Activated gamma-delta T cell treated with Interleukin-2 at 50 U/mL for 16 hours (primary cell): ENCODE measurements around the gene ITGB3BP.
"Not testable (repeated sequence)": the region's sequence is repeated elsewhere in the genome, so short reads cannot be mapped to it uniquely, and the experiment has no call there.

Experiments used
- DNase-seq: peaks from one replicate; pipeline ENCODE4 v3.0.0-alpha.2; 2020

The ITGB3BP gene

DNA sequence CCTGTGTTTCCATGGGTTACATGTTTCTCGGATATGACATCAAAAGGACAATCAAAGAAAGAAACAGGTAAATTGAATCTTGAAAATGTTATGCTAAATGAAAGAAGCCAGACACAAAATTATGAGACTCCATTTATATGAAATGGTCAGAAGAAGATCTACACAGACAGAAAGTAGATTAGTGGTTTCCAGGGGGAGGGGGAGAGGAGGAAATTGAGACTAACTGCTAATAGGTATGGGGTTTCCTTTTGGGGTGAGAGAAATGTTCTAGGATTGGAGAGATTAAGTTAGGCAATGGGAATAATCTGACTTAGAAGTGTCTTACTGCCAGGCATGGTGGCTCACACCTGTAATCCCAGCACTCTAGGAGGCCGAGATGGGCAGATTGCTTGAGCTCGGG lies 21.8 kb downstream of the ITGB3BP start:
- no peak for DNase-seq

DNA sequence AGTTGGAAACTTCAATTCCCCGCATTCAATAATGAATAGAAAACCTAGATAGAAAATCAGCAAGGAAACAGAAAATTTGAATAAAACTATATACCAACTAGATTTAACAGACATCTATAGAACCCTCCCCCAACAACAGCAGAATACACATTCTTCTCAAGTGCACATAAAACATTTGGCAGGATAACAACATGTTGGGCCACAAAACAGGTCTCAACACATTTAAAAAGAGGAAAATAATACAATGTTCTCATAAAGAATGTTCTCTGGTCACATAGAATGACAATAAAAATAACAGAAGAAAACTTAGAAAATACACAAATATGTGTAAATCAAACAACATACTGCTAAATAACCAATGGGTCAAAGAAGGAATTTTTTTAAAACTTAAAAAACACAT lies 24.9 kb downstream of the ITGB3BP start:
- DNase-seq: no peak

DNA sequence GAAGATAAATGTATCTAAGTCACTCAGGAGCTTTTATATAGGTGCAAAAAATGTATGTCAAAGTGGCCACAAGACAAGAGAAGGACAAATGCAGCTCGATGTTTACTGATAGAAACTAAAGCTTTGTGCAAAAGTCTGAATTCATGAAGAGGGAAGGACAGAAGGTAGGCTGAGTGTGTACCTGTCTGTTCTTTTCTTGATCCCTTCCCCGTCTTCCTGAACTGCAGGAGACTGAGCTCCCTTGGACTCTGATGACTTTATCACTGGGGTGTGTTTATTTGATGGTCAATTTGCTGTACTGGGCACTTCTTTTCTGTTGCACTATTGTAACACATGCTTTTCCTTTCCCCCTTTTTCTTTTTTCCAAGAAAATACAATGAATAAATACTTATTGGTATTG lies 25.4 kb downstream of the ITGB3BP start:
- no peak for DNase-seq

DNA sequence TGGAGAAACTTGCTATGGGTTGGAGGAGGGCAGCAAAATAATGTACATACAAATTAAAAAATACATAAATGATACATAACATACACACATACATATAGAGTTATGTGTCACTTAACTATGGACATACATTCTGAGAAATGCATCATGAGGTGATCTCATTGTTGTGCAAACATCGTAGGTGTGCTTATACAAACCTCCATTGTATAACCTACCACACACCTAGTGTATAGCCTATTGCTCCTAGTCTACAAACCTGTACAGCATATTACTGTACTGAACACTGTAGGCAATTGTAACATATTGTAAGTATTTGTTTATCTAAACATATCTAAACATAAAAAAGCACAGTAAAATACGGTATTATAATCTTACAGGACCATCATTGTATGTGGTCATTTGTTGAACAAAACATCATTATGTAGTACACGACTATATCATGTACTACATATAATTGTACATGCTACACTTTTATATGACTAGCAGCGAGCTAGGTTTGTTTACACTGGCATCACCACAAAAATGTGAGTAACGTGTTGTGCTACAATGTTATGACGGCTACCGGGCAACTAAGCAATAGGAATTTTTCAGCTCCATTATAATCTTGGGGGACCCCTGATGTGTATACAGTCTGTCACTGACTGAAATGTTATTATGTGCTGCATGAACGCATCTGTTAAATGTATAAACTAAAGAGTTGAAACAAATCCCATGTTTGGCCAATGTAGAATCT lies 35.5 kb downstream of the ITGB3BP start:
- no peak for DNase-seq

DNA sequence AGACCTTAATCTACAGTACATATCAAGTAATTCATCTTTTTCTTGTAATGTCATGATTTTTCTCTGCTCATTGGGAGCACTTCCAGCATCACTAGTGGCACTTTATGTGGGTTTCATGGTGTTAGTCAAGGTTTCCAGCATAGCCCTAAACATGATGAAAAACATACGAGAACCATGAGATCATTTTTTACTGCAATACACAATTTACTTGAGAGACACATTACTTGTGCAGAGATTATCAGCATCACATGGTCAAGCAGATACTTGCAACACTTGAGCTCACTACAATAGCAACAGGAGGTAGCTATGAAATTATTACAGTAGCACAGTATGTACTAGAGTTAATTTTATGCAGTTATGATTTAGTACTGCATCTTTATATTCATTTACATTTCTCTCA lies 36.4 kb downstream of the ITGB3BP start:
- no peak for DNase-seq

DNA sequence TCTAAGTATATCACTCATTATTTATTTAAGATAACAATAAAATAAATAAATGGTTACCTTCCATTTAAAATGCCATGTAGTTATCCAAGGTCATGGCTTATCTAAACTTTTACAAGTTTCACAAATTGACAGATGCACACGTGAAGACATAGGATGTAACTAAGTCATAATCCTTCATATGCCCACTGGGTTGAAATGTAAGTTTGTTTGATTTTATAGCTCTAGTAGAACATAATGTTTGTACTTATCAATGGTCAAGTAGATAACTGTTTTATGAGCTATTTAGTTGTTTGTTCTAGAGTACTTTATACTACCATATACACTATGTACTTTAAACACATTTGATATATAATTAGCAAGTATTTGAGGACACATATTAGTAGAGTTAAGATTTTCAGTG lies 43.0 kb downstream of the ITGB3BP start:
- DNase-seq: no peak

DNA sequence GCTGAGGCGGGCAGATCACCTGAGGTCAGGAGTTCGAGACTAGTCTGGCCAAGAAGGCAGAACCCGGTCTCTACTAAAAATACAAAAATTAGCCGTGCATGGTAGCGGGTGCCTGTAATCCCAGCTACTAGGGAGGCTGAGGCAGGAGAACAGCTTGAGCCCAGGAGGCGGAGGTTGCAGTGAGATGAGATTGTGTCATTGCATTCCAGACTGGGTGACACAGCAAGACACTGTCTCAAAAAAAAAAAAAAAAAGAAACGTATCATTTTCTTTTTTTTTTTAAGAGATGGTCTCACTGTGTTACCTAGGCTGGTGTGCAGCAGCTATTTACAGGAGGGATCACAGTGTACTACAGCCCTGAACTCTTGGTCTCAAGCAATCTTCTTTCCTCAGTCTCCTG lies 47.3 kb downstream of the ITGB3BP start:
- no peak for DNase-seq

DNA sequence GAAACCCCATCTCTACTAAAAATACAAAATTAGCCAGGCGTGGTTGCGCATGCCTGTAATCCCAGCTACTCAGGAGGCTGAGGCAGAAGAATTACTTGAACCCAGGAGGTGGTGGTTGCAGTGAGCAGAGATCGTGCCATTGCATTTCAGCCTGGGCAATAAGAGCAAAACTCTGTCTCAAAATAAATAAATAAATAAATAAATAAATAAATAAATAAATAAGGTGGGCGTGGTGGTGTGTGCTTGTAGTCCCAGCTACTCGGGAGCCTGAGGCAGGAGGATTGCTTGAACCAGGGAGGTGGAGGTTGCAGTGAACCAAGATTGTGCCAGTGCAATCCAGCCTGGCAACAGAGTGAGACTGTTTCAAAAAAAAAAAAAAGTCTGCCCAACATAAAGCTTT lies 54.3 kb downstream of the ITGB3BP start:
- DNase-seq: not testable (repeated sequence)

DNA sequence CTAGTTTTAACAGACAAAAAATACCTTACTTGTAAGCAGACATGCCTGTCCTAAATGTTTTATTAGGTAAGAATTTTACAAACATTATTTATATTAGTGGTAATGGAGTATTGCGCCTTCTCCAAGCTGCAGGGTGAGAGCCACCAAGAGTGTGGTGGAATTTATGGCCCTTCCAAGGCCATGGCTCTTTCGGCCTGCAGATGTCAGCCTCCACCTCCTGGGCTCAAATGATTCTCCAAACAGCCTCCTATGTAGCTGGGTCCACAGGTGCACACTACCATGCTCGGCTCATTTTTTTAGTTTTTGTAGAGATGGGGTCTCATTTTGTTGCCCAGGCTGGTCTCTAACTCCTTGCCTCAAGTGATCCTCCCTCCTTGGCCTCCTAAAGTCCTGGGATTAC lies 56.3 kb downstream of the ITGB3BP start:
- no peak for DNase-seq

DNA sequence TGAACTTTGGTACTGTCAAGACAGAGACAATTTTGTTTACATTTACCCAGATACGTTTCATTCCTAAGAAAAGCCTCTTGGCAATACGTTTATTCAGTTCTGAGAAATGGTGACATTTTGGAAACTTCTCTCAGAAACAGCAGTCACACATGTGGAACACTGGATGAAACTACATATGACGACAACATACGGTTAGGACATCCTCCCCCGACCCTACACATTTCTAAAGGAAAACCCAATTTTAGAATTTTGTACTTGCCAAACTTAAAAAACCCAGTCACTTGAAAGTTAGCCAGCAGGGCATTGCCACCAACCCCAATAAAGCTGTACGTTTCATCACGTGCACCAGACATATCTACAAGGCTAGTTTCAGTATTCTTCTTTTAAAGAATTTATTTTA lies 56.8 kb downstream of the ITGB3BP start:
- DNase-seq: no peak

DNA sequence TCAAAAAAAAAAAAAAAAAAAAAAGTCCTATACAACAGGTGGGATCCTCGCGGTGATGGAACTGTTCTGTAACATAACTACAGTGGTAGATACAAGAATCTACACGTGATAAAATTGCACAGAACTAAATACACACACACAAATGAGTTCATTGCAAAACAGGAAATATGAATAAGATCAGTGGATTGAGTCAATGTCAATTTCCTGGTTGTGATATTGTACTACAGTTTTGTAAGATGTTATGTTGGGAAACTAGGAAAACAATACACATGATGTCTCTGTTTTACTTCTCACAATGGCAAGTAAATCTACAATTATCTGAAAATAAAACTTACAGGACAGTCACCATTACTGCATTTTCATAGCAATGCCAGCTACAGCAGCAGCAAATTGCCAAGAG lies 59.8 kb downstream of the ITGB3BP start:
- no peak for DNase-seq

DNA sequence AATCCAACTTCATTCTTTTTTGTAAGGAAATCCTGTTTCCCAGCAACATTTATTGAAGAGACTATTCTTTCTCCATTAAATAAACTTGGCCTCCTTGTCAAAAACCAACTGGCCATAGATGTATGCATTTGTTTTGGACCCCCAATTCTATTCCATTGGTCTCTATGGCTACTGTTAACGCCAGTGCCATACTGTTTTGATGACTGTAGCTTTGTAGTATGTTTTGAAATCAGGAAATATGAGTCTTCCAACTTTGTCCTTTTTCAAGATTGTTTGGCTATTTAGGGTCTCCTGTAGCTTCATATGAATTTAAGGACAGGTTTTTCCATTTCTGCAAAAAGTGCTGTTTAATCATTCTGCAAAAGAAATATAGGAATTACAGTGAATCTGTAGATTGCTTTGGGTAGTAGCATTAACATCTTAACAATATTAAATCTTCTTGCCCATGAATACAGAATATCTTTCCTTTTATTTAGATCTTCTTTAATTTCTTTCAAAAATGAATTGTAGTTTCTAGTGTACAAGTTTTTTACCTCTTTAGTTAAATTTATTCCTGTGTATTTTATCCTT lies 61.3 kb downstream of the ITGB3BP start:
- no peak for DNase-seq

DNA sequence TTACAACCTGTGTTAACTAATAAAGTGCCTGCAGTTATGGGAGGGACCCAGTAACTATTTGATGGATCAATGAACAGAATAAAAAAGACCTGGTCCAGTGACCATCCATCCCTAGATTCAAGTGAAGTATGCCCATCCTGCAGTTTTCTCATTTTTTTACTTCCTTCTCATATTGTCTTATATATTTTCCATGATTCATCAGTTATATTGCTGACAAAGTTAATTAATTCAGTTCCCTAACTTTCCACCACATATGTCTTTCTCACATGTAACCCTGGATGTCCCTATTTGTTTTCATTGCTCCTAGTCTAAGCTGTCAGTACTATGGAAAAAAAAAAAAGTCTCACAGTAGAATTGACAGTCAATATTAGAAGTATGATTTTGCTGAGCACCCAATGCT lies 64.3 kb downstream of the ITGB3BP start:
- no peak for DNase-seq

DNA sequence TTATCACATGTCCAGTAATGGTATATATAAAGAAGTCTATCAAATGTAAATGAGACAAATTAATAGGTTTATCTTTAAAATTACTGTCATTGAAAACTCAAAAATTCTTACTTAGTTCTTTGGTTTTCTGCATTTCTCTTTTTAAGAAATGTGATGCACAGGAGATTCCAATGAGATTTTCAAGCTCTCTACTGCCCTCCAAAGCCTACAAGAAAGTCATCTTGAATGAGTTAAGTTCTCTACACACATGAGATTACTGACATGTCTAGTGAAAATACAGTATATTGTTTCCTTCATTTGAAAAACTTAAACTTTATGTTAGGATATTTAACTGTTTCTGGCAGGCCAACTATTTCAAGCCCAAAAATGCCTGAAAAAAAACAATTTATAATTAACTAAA lies 68.8 kb downstream of the ITGB3BP start:
- no peak for DNase-seq

DNA sequence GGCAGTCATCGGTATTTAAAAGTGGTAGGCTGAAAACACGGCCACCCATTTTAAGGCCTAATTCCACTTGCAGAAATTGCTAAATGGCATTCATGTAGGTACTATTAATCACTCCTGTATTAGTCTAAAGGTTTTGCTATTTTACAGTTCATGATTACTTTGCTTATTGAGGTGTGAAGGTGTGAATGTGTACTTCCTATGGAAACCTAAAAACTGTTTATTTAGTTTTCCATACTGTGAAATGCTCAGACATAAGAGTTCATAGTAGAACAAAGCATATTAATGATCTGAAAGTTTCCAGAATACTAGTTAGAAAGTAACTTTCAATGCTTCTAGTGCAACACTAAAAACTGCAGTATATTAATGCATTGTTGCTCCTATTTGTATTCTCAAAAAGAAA lies 69.8 kb downstream of the ITGB3BP start:
- no peak for DNase-seq

DNA sequence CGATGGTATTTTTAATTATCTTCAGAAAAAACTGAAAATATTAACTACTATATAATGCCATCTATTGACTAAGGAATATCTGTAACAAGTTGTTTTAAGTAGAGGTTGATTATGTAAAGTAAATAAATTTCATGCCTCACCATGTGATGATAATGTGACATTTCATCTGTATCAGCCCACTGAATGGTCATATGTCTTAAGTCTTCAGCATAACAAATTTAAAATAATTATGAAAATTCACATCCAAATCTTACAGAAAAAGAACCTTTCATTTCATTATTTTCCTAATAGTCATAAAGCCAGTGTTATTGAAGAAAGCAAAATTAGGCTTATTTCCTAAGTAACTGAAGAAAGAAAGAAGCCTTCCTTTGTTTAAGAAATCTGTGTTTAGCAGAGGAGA lies 72.6 kb downstream of the ITGB3BP start:
- DNase-seq: no peak

DNA sequence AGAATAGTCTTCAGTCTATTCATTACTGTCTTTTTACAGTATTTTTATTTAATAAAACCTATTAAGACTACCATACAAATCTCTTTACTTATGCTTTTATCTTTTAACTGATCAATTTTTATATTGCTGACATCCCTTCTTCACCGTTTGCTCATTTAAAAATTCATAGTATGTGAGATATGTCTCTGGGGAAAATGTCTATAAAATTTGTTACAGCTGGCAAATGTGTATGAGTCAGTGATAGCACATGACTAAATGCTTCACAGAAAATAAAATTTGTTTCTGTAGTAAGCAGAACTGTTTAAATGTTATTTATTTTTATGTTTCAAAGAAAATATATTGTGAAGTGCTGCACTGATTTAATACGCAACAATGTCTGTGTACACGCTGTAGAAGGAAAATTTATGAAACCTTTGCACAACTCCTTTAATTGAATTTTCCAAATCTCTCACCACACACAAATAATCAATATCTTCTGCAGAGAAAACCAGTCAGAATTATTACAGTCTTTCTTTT lies 74.2 kb downstream of the ITGB3BP start:
- DNase-seq: no peak

DNA sequence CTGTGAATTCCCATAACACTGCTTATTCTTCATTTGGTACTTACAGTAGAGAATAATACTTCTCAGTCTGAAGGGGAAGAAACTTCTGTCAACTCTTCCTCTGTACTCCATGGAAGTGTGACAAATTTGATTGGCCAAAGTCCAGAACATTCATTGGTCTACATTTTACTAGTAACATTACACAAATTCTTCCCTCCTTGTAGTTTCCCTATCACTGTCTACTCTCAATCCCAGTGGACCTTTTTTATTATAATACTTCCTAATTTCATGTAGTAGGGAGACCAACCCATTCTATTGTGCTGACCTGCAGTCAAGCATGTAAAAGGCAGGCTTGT lies 80.9 kb downstream of the ITGB3BP start:
- no peak for DNase-seq

DNA sequence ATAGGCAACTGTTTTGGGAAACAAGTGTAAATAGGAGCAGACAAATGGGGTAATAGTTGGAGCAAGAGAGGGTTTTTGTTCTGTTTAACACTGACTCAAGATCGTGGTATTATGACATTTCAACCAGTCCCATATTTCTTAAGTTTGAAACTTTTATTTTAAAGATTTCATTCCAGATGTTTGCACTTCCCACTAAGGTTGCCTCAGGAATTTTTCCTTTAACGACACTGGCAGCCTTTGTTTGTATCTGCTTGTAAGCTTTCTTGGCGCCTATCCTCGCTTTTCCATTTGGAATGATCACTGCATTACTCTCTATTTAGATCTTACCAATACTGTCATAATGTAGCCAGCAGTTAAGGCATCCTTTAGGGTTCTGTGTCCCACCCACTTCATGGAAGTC lies 87.9 kb downstream of the ITGB3BP start:
- DNase-seq: no peak

DNA sequence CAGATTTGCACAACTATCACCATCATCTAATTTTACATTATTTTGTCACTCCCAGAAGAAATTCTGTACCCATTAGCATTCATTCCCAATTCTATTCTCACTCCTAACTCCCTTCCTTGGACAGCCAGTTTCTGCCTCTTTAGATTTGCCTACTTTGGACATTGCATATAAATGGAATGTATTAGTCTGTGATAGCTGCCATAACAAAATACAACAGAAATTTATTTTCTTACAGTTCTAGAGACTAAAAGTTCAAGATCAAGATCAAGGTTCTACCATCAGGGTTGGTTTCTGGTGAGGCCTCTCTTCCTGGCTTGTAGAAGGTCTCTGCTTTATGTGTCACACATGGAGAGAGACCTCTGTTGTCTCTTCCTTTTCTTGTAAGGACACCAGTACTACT lies 93.7 kb downstream of the ITGB3BP start:
- DNase-seq: no peak

DNA sequence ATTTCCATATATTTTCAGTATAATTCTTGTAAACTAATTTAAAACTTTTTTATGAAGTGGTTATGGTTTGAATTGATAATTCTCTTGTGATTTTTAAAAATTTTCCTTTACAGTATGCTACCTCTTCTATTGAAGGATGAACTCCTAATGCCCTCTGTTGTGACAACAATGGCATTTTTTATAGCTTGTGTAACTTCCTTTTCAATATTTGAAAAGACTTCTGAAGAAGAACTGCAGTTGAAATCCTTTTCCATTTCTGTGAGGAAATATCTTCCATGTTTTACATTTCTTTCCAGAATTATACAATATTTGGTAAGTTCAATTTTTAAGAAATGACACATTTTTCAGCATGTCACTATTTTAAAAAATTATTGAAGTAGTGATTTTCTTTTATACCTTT lies 94.2 kb downstream of the ITGB3BP start:
- DNase-seq: no peak

DNA sequence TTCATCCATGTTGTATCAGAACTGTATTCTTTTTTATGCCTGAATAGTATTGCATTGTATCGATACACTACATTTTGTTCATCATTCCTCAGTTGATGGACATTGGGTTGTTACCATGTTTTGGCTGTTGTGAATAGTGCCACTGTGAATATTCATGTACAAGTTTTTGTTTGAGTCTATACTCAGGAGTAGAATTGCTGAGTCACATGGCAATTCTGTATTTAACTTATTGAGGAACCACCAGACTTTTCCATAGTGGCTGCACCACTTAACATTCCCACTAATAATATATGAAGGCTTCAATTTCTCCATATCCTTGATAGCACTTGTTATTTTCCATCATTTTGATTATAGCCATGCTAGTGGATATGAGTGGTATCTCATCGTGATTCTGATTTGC lies 99.4 kb downstream of the ITGB3BP start:
- no peak for DNase-seq

DNA sequence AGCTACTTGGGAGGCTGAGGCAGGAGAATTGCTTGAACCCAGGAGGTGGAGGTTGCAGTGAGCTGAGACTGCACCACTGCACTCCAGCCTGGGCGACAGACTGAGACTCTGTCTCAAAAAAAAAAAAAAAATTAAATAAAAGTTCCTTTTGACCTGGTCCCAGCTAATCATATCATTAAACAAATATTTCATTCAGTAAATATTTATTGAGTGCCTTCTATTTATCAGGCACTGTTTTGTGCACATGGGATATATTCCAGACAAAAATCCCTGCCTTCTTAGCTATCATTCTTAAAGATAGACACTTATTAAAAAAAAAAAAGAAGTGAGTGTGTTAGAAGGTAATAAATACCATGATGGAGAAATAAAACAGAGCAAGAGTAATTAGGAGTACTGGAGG lies 102.3 kb downstream of the ITGB3BP start:
- not testable (repeated sequence) for DNase-seq

DNA sequence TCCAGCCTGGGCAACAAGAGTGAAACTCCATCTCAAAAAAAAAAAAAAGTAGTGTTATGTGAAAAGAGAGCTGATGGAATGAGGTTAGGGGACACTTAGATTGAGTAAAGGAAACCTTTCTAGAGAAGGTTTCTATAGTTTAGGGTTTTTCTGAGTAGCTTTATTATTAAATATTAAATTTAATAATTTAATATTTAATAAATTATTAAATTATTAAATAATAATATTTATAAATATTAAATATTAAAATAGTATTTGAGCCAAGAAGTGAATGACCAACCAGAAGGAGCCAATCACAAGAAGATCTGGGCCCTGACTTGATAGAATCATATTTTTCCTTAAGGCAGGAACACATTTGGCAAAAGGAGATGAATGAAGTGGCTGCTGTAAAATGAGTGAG lies 104.9 kb downstream of the ITGB3BP start:
- no peak for DNase-seq

DNA sequence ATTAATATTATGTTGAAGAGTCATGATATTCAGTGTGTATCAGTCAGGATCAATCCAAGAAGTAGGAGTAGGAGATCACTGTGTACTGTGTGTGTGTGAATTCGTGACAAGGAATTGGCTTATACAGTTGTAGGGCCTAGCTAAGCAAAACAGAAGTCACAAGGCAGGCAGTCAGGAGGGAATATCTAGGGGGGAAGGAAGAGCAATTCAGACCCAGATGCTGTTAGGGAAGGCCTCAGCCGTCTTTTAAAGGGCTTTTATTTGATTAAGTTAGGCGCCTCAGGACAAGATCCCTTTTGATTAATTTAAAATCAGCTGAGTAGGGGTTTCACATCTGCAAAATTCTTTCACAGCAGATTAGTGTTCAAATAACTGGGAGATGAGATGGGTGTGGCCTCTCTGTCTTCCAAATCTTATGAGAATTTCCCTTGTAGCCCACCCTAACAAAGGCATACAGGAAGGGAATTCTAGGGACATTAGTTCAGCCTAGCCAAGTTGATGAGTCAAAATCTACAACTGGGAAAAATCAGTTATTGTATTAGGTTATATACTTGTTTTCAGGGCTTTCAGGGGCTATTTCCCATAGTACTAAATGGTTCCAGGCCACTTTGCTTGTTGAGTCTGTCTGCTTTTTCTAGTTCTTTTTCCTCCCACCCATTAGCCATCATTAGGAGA lies 108.2 kb downstream of the ITGB3BP start:
- no peak for DNase-seq
